ENCODE measurements around the gene MSANTD1. TPM values are rescaled to one million over a fixed set of nuclear protein-coding genes. Genes with fewer than 3 reads are reported as not detected.

MSANTD1 gene
- total and polyA plus RNA-seq, 2 of the 8 experiments (the other 6 are each of a cell fraction or from before 2014, with no cell fraction given): 0.23 to 0.45 TPM

DNA sequence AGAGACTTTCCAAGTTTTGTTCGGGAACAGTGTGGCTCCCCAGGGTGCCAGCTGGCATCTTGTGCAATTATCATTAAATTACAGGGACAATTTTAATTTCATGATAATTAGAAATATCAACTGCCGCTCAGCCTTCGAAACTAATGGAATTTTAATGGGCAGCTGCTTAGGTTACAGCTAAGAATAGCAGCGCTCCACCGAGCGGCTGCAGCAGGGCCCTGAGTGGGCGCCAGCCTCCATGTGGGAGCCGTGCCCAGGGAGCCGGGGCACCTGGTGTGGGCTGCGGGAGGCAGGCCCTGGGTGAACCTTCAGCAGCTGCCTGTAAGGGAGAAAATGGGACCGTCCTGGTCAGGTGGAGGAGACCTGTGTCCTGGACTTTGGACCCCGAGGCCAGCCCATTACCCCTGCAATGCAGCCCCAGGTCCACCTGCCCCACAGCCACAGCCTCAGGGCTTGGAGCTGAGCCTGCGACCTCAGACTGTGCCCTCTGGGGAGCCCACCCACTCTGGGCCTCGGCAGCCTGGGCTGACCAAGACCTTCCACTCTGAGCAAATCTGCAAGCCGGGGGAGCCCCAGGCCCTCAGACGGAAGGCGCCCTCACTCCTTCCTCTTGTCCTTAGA, 21.1 kb downstream of the MSANTD1 start (continued):
- TF ChIP-seq CEBPB (IDR thresholded peaks at IDR 0.05; ENCODE audit: low read depth, low read length): no peak
- TF ChIP-seq, protein P1, sequence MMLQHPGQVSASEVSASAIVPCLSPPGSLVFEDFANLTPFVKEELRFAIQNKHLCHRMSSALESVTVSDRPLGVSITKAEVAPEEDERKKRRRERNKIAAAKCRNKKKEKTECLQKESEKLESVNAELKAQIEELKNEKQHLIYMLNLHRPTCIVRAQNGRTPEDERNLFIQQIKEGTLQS (IDR thresholded peaks at IDR 0.05; ENCODE audit: insufficient read depth, low read depth, low read length): no peak
- no peak for TF ChIP-seq EZH2 (IDR thresholded peaks at IDR 0.05; ENCODE audit: low read depth, low read length, severe bottlenecking)
- TF ChIP-seq CREB1 (IDR thresholded peaks at IDR 0.05): no peak
- TF ChIP-seq RBBP5 (IDR thresholded peaks at IDR 0.05; ENCODE audit: borderline replicate concordance, low read depth, low read length): no peak
- TF ChIP-seq SP1 (IDR thresholded peaks at IDR 0.05; ENCODE audit: low read depth, low read length): no peak

Measured in H1 (cell line).